SW480 (cell line): ENCODE data around the gene AMER1.
A peak's percentile ranks its signal among the peaks of the same experiment; 100 is the strongest.
"Not testable (repeated sequence)": the region's sequence is repeated elsewhere in the genome, so short reads cannot be mapped to it uniquely, and the experiment has no call there.

ENCODE experiments used
- DNase-seq: peaks from one replicate; pipeline ENCODE4 v3.0.0-alpha.2; 2016; ENCODE audit warnings: low spot score

AMER1 gene

DNA sequence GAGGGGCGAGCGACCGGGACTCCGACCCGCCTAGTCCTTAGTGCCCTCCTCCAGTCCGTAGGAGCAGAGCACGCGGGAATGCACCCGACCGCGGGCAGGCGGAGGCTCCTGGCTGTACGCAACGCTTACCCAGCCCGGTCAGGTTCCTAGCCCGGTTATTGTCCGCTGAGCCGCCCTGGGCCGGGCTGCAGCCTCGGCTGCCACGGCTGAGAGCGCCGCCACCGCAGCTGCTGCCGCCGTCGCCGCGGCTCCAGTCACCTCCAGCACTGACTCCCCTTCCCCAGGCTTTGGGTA is at the start of gene AMER1:
Gene AMER1, minus strand, starts transcription at position 268 of the 294 bp plus-strand sequence. CDS start 12,422 bp downstream, outside the sequence.
- no peak for DNase-seq

DNA sequence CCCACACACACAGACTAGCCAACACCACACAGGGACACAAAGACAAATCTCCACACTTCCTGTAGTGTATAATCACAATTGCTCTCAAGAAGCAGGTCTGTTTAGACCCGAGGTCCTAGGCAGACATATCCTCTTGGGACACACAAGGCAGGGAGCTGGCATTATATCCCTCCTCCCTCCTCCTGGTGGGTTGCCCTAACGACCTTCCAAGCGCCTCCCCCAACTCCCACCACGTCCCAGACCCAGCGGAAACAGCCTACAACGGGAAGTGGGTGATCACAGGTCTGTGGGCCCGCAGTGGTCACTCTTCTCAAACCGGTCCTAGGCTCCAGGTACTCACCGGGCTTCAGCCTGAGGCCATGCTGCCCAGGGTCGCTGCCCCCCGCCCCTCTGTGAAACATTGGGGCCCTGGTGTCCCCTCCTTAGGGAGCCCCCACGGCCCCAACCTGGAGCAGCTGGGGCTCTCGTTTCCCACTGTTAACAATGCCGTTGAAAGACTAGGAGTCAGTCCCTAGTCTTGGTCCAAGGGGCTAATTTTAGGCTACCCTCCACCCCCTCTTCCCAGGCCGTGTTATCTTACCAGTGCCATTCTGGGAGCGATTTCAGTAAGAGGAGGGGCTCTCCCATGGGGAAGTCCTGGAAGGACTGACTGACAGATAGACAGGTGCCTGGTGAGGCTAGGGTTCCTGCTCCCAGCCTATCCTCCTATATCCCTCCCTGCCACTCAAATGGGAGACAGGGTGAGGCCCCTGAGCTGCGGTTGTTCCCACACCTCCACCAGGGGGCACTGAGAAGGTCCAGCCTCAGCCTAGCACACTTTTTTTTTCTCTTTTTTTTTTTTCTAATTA is 24.8 kb upstream of the AMER1 start, which contains the start of gene ASB12:
Gene ASB12, minus strand, starts transcription at position 485 of the 848 bp plus-strand sequence. CDS start 4,957 bp downstream, outside the sequence.
- no peak for DNase-seq

DNA sequence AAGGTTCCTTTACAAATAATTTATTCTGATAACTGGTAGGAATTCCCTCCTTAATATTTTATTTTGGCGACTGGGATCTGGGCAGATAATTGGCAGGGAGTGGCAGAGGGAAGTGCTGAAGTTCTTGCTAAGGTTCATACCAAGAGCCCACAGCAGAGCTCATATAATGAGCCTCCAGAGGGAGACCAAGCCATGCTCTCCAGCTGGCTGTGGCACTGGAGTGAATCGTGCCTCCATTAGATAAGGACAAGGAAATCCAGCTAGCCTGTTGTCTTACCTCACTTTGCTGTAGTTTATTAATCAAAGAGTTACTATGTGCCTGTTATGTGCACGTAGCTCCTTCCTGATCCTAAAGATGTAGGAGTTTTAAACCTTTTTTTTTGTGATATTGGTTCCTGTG is 23.6 kb upstream of the AMER1 start:
- no peak for DNase-seq

DNA sequence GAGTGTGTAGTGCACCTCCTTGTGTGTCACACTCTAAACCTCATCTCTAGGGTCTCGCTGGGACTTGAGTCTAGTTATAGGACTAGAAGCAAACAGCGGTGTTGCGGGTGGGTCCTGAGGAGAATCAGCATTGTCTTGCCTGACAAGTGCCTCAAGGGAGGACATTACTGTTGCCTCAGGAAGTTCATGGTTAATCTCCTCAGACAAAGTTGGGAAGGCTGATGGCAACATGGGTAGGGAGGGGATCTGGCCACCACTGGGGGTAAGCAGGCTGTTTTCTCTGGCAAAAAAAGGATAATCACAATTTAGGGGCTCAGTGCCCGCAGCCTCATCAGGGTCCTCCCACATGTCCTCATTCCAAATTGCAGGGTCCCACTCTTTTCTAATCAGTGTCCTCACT is 12.5 kb upstream of the AMER1 start:
- DNase-seq: no peak

DNA sequence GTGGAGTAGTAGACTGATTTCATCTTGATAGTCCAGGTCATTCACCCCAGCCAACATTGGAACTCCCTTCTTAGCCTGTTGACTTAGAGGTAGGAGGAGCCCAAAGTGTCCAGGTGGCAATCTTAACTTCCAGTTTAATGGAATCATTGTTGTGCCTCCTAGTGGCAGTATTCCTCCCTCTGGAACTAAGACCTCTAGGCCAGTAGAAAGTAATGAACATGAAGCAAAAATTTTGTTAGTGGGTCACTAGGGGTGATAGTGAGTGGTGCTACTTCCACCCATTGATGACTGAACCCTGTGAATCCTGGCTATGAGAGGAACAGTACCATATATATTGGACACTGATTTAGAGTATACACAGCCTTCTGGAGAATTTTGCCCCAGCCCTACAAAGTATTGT is 8.5 kb upstream of the AMER1 start:
- not testable (repeated sequence) for DNase-seq

DNA sequence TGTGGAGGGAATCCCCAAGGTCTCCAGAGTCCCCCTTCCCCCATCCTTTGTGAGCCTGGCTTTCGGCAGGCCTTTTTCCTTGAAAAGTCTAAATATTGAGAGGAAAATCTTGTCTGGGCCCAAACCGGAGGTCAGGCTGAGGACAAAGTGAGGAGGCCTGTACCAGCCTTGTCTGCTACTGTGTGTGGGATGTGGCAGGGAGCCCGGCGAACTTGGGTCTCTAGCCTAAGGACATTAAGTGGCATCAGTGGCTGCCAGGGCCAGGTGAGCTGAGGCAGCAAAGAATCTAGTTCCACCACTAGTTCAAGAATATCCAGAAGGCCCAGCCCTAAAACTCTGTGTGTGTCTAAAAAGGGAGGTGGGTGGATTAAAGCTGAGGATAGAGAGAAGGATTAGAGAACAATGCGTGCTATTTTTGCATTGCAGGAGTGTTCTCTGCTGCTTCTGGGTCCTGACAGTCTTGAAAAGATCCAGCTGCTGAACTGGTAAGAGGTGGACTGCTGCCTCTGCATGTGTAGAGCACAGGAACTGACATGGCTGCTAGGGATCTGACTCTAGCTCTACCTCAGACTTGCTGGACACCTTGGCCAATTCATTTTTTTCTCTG is 1.2 kb upstream of the AMER1 start:
- DNase-seq: no peak

DNA sequence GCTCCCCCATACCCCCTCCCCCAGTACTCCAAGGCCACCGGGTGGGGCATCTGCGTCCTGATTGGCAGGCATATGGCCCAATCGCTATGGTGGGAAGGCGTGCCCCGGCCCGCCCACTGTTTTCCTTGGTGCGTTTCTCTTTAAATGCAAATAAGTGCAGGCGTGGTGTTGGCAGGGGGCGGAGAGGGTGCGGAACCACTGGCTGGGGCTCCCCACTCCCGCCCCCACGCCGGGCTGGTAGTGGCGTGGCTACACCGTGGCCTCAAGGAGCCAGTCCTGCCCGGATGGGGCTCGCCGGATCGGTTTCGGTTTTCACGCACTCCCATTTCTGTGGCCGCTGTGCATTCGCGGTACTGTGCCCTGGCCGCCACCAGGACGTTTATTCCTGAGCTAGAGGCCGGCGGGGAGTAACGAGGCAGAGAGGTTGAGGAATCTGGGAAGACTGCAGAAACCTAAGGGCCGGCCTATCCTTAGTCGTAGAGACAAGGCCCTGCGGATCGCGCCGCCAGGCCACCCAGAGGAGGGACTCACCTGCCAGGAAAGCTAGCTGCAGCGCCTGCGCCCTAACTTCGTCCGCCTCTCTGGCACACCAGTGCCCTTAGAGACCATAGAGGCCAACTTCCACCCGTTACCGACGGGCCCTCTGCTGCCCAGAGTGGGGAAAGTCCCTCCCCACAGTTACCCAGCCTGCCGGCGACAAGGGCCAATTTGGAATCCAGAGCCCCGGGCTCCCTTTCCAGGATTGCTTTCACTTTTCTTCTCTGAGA is 410 bp upstream of the AMER1 start:
- DNase-seq: peak; percentile 92

DNA sequence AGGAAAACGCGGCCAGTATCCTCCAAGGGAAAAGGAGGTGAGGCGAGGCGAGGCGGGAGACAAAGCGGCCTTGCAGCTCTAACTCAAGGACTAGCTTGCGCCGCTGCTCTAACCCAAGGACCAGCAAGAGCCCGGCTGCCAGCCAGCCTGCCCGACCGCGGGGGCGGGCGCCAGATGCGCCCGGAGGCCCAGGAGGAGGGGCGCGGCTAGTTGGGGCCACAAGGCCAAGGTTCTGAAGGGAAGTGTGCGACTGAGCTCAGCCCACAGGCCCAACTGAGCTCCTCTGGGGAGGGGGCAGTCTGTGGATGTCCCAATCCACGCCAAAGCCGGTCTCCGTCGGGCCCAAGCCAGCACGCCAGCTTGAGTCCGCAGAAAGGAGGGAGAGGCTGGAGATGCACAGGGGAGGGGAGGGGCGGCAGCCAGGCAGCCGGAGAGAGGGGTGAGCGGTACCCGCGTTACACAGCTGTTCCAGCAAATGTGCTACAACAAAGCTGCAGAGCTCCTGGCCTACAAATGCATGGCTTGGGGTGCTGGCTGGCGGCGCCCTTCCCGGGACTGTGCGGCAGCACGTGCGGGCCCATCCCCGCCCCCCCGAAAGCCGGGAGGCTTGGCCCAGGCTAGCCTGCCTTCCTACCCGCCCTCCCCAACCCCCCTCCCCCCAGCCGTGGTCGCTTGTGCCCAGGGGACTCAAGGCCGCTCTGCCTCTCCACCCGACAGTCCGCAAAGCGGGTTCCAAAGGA is 637 bp downstream of the AMER1 start:
- DNase-seq: peak; percentile 31

DNA sequence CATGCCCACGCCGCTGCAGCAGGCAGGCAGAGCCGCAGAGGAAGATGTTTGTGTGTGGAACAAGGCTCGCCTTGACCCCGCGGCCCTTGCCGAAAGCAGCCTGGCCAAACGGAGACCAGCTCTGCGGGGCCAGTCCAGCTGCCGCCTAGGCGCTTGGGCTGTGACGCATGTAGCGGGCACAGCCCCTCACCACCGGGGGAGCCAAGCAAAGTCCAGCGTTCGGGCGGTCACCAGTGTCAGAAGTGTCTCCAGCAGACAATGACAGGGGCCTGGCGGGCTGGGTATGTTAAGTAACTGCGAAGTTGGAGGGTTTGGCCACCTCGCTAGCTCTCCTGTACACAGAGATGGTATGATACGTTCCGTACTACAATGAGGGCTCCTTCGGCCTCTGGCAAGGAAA is 1.3 kb downstream of the AMER1 start:
- no peak for DNase-seq

DNA sequence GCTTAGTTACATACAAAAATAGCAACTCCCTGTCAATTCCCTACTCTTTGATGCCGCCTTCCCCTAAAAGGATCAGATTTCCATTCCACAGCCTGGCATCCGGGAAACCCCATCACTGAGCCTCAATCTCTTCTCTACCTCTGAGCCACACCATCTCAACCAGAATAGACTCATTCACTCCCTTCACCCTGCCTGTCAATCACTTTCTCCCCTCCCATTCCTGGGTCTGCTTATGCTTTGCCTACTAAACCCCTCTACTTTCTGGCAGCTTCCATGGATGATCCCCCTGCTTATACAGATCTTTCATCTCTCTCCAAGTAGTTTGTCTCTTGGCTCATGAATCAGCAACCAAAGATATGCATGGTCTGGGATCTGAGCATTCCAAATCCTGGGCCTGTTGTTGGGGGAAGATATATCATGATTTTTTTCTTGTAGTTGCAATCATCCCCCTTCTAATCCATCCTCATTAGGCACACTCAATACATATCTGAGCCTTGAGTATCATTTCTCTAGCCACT is 2.6 kb downstream of the AMER1 start:
- DNase-seq: no peak

DNA sequence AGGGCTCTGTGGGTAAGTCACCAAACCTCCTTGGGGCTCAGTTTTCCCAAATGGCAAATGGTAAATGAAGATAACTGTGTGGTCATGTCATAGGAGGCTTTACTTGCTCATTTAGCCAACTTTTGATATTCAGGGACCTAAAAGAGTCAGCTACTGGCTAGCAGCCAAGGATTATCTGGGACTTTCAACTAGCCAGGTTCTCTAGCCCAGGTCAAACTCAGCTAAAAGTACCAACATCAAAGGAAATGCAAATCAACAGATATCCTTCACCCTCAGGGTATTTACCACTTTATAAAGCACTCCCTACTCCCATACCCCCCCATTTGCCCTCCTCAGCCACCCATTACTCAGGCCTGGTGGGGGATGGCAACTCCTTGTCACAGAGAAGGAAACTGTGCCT is 7.5 kb downstream of the AMER1 start:
- no peak for DNase-seq

DNA sequence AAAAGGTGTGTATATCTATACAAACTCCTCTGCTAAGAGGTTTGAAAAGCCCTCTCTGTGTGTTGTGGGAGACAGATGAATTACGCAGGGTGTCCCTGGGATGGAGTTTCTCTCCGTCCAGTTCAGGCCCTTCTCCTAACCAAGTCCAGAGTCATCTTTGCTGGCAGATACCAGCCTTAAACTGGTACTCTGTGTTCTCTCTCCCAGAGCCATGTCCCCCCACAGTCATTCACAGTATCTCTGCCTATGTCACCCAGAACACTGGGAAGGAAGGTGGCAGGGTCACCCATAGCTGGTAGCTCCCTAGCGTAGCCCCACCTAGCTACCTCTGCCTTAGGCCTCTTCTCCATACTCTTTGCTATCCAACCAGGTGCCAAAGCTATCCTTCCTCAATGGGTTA is 8.9 kb downstream of the AMER1 start:
- DNase-seq: no peak

DNA sequence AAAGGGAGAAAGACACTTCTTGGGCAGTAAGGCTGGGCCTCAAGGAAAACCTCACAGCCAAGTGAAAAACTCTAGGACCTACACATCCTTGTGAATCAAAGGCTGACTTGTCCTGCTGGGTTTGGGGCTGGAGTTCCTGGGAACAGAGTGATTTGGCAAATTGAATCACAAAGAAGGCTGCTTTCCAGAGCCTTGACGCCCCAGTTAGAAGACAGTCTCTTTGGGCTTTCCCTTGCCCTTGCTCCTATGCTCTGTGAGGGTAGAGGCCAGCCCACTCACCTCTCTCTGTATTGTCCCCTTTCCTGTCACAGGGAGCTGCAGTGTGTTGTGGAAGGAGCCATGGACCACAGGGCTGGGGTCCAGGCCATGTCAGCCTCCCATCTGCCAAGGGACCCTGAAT is 9.6 kb downstream of the AMER1 start:
- DNase-seq: no peak

DNA sequence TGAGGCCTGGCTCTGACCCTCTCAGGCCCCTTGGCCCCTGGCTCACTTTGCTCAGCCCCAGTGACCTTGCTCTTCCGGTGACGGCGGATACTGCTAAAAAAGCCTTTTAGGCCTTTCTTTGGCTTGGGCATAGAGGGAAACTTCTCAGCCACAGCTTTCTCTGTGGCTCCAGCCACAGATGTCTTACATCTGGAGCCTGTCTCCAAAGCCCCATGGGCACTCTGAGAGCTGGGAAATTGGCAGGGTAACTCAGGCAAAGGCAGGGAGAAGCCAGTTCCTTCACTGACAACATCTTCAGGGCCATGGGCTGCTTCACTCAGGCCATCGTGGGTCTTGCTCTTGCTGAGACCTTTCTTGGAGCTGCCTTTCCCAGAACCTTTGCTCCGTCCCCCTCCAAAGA is 12.8 kb downstream of the AMER1 start:
- DNase-seq: no peak

DNA sequence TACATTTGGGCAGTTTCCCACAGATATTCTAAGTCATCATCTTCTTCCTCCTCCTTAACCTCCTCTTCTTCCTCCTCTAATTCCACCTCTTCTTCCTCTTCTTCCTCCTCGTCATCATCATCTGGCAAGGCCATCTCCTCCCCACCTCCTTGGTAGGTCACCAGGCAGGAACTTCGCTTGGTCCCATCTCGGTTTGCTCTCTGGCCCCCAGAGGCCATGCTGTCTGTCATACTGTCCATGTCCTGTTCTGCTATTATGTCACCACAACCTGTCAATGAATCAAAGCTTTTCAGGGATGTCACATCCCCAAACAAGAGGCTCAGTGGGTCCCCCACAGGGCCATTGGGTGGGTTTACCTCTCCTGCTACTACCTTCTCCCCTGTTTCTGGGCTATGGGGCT is 13.5 kb downstream of the AMER1 start:
- DNase-seq: no peak

DNA sequence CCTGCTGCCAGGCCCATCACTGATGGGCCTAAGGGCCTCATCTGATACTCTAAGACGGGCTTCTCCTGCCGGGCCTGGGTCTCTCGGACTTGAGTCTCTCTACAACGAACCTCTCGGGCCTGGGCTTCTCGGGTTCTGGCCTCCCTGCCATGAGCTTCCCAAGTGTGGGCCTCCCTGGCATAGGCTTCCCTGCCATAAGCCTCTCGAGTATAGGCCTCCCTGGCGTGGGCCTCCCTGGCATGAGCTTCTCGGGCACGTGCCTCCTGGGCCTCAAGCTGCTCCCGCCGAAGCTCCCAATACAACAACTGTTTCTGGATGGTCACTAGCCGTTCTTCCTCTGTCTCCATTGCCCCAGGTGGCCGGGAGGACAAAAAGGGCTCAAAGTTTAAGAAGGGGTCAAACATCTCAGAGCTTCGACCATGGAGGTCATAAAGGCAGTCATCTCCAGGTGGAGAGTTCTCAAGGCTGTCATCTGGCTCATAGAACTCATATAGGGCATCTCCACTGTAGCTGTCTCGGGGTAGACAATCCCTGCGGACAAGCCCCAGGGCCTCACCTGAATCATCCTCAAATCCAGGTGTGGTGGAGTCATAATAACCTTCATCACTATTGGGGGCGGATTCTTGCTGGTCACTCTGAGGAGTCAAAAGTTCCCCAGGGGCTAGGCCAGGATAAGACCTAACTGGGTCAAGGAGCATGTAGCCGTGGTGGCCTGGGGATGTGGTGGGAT is 14.1 kb downstream of the AMER1 start:
- DNase-seq: no peak

DNA sequence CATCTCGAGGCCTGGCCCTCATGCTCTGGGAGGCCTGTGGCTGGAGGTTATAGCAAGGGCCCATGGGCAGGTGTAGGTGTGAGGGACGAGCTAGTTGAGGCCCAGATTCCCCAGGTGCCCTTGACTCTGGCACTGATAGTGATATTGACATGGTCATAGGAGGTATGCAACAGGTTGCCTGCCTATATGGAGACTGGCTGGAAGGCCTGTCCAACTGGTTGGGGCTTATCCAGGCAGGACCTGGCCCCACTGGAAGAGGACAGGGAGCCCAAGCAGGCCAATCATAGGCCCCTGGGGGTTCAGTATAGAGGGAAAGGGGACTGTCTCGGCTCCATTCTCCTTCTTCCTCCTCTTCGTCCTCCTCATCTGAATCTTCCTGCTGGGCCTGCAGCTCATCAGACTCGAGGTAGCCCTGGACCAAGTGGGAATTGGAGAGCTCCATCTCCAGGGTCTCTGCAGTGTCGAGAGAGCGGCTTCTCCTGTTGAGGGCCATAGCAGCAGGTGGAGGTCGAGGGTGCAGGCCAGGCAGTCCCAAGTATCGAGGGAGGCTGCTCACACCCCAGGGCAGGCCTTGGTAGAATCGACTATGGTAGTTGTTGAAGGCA is 15.3 kb downstream of the AMER1 start:
- no peak for DNase-seq

DNA sequence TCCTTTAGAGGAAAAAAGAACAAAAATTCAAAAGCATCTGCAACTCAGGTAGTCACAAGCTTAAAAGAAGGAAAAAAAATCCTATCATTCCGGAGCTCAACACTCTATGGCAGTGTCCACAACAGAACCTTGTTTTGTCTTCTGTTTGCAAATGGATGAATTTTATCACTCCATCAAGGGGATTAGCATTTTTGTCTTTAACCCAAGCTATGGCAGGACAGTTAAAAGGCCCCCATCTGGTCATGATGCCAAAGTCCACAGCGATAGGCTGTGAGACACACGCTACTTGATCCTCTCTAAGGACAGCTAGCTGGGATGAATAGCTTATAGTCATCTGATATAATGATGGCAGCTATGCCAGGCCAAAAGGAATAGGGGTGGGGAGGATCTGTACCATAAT is 16.6 kb downstream of the AMER1 start:
- DNase-seq: no peak

DNA sequence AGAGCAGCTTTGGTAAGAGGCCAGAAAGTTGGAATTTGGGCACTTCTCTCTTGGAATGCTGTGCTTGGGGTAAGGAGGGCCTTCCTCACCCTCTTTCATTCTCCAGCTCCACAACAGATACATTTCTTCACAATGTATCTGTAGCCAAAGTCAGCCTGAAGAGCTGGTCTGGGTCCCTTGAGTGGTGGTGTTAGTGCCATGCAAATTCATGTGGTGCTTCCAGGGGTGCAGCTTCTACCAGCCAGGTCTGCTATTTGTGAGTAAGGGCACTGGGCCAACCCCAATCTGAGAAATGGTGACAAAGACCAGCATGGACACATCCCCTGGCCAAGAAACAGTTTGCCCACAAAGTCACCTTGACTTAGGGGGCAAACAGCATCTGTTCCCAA is 17.8 kb downstream of the AMER1 start:
- no peak for DNase-seq

DNA sequence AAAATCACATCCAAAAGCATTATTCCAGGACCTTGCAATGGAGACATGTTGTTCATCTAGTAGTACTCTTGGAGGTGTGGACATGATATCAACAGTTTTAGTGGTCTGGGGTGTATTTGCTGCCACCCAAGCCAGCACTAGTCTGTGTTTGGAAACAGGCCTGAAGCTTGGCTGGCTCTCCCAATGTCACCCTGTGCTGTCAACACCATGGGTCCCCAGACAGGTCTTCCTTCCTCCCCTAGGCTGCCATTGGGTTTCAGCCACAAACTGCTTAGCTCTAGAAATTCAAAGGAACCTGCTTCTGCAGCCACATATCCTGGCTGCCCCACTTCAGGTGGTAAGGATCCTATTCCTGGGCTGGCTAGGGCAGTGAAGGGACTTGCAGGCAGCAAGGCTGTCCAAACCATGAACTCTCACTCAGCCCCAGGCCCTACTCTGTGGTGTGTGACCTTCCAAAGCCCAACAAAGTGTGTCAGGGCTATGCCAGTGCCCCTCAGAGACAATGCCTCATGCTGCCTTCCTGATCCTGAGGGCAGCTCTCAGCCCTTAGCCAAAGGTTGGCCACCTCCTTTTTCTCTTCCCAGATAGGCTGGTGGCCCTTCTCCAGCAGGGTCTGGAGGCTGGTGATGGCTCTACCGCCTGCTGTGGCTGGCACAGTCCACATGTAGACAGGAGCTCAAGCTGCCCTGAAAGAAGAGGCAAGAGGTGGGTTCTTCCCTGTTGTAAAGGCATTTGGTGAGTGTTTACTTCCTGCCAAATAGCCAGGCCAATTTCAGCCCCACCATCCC is 18.3 kb downstream of the AMER1 start:
- DNase-seq: no peak
